Karpas-422 (cell line): ENCODE measurements around the gene CHMP2A. TPM values are rescaled to one million over a fixed set of nuclear protein-coding genes. Genes with fewer than 3 reads are reported as not detected.

Experiments
- DNase-seq: peaks from one replicate; pipeline ENCODE4 v3.0.0-alpha.2; 2015
- H2AFZ ChIP-seq: fragments of 200-600 bp; sonication (generic); 2 replicates; pipeline ENCODE4 v1.6.1; 2014; ENCODE audit warnings: antibody characterized with exemption, low read length, mixed read lengths
- H3K27ac ChIP-seq: fragments of 200-600 bp; sonication (generic); 2 replicates; pipeline ENCODE4 v1.5.1; 2014; ENCODE audit warnings: mild to moderate bottlenecking, low read length, moderate library complexity
- H3K27me3 ChIP-seq: fragments of 200-600 bp; sonication (generic); 2 replicates; pipeline ENCODE4 v1.6.1; 2014; ENCODE audit warnings: low read length, mixed read lengths
- H3K36me3 ChIP-seq: fragments of 200-600 bp; sonication (generic); 2 replicates; pipeline ENCODE4 v1.6.1; 2014; ENCODE audit warnings: low read length, mixed read lengths; ENCODE audit not compliant: insufficient read depth
- H3K4me1 ChIP-seq: fragments of 200-600 bp; sonication (generic); 2 replicates; pipeline ENCODE4 v1.6.1; 2014; ENCODE audit warnings: mild to moderate bottlenecking, low read length, mixed read lengths
- H3K4me2 ChIP-seq: fragments of 200-600 bp; sonication (generic); 2 replicates; pipeline ENCODE4 v1.6.1; 2014; ENCODE audit warnings: low read length, low read depth, mild to moderate bottlenecking; ENCODE audit not compliant: poor library complexity, severe bottlenecking
- H3K4me3 ChIP-seq: fragments of 200-600 bp; sonication (generic); 2 replicates; pipeline ENCODE4 v1.5.1; 2014; ENCODE audit warnings: mild to moderate bottlenecking, antibody characterized with exemption, low read length, mixed read lengths
- H3K79me2 ChIP-seq: fragments of 200-600 bp; sonication (generic); 2 replicates; pipeline ENCODE4 v1.6.1; 2014; ENCODE audit warnings: mild to moderate bottlenecking, low read length, mixed read lengths
- H3K9ac ChIP-seq: fragments of 200-600 bp; sonication (generic); 2 replicates; pipeline ENCODE4 v1.6.0; 2014; ENCODE audit warnings: low read length
- H3K9me2 ChIP-seq: fragments of 200-600 bp; sonication (generic), shearing (Covaris generic); replicated peaks from 2 replicates; pipeline ENCODE4 v1.6.0; 2014; ENCODE audit warnings: mild to moderate bottlenecking, low read length, moderate library complexity; ENCODE audit not compliant: insufficient read depth
- H3K9me3 ChIP-seq: fragments of 300-700, 200-600 bp; sonication (generic); 2 replicates; pipeline ENCODE4 v1.6.1; 2014; ENCODE audit warnings: low read length, mixed read lengths
- H4K20me1 ChIP-seq: fragments of 200-600 bp; sonication (generic); 2 replicates; pipeline ENCODE4 v1.6.1; 2014; ENCODE audit warnings: mild to moderate bottlenecking, antibody characterized with exemption, low read length, low read depth; ENCODE audit not compliant: insufficient read depth
- total RNA-seq: library from RNA; depleted of rRNA; stranded (reverse); fragments of >200 nt; shearing (Covaris generic); gene quantifications from 2 replicates; pipeline ENCODE4 v1.2.3, GENCODE V29; 2014; ENCODE audit warnings: low replicate concordance

CHMP2A gene
- total RNA-seq, 1 experiment from 2014 or later = 54.2 TPM

DNA sequence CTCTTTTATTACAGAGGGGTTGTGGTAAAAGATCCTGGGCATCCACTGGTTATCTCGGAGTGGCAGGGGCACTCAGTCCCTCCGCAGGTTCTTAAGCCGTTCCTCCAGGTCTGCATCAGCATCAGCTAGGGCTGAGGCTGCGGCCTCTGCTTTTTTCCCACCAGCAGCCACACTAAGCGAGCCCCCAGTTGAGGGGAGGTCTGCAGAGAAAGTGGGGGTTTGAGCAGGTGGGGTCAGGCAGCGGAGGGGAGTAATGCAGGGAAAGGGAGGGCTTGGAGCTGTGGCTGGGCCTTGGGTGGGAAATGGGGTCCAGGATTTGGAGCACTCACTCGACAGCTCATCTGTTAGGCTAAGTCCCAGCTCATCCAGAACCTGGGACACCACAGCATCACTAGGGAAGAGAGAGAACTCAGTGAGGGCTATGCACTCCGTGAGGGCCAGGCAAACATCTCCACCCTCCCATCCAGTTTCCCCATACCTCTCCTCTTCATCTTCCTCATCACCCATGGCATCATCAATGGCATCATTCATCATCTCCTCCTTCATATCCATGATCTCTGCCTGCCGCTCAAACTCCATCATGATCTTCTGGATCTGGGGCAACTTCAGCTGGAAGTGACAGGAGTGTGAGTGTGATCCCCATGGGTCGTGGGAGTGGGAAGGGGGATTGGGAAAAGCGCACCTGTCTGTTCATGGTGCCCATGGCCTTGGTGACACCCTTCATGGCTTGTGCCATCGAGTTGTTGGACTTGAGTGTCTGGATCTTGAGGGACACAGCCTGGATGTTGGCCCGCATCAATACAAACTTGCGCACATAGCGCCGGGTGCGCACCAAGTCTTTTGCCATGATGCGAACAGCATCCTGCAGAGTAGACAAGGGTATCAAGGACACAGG is 3.1 kb downstream of the CHMP2A start:
- Histone ChIP-seq H3K36me3 (peaks cover 11% of the 10 kb centered on the region), H2AFZ (no peak overlapping the region), H3K79me2 (peaks cover 12% of the 10 kb centered on the region), H3K4me1 (peaks cover 31% of the 10 kb centered on the region), H4K20me1 (peaks cover 8% of the 10 kb centered on the region; the same call in 1 of the 2 replicates), H3K27ac (no peak overlapping the region), H3K9me3 (no peaks in the 10 kb centered on the region), H3K9ac (no peak overlapping the region), H3K27me3 (no peaks in the 10 kb centered on the region), H3K4me3 (no peak overlapping the region), H3K4me2 (peak overlapping the region; percentile 78), H3K9me2 (no peaks in the 10 kb centered on the region)
- no peak for DNase-seq

GRCh38 chr19:58551123-58551497 is 3.8 kb downstream of the CHMP2A start:
- no peaks in the 10 kb centered on the region for H3K9me3 ChIP-seq
- no peak for DNase-seq

DNA sequence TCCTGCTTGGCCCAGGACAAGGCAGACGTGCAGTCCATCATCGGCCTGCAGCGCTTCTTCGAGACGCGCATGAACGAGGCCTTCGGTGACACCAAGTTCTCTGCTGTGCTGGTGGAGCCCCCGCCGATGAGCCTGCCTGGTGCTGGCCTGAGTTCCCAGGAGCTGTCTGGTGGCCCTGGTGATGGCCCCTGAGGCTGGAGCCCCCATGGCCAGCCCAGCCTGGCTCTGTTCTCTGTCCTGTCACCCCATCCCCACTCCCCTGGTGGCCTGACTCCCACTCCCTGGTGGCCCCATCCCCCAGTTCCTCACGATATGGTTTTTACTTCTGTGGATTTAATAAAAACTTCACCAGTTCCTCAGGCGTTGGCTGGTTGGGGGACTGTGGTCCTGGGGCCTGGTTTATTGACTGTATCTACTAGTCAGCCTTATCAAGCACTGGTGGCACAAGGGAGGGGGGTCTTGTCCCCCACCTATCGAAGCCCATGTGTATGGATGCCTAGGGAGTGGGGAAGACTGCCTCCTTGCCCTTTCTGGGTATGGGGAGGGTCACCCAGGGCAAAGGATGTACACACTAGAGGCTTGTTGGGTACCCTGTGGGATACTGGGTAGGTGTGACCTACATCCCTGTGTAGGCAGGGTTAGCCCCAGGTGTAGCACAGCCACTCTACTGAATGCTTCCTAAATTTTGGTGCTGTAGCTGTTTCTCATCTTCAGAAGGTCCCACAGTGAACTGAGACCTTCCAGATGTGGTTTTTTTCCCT is 4.4 kb downstream of the CHMP2A start:
- DNase-seq = no peak
- H3K79me2 ChIP-seq = peaks cover 18% of the 10 kb centered on the region
- H3K4me3 ChIP-seq = no peak overlapping the region
- H3K27ac ChIP-seq = no peak overlapping the region
- H3K9me3 ChIP-seq = no peaks in the 10 kb centered on the region
- peaks cover 33% of the 10 kb centered on the region for H3K4me1 ChIP-seq
- no peak overlapping the region for H3K4me2 ChIP-seq
- no peak overlapping the region for H2AFZ ChIP-seq
- H4K20me1 ChIP-seq = peaks cover 20% of the 10 kb centered on the region
- no peaks in the 10 kb centered on the region for H3K9me2 ChIP-seq
- H3K27me3 ChIP-seq = no peaks in the 10 kb centered on the region
- no peak overlapping the region for H3K9ac ChIP-seq
- peaks cover 23% of the 10 kb centered on the region for H3K36me3 ChIP-seq

More at GRCh38 chr19:58551123-58551497, 3.8 kb downstream of the CHMP2A start:
- Histone ChIP-seq H3K27ac (no peak overlapping the region), H3K36me3 (peaks cover 17% of the 10 kb centered on the region), H3K9ac (no peak overlapping the region), H3K27me3 (no peaks in the 10 kb centered on the region), H3K79me2 (peaks cover 13% of the 10 kb centered on the region), H3K4me1 (peaks cover 31% of the 10 kb centered on the region), H3K9me2 (no peaks in the 10 kb centered on the region), H4K20me1 (peaks cover 15% of the 10 kb centered on the region), H3K4me2 (no peak overlapping the region), H3K4me3 (no peak overlapping the region), H2AFZ (no peak overlapping the region)

DNA sequence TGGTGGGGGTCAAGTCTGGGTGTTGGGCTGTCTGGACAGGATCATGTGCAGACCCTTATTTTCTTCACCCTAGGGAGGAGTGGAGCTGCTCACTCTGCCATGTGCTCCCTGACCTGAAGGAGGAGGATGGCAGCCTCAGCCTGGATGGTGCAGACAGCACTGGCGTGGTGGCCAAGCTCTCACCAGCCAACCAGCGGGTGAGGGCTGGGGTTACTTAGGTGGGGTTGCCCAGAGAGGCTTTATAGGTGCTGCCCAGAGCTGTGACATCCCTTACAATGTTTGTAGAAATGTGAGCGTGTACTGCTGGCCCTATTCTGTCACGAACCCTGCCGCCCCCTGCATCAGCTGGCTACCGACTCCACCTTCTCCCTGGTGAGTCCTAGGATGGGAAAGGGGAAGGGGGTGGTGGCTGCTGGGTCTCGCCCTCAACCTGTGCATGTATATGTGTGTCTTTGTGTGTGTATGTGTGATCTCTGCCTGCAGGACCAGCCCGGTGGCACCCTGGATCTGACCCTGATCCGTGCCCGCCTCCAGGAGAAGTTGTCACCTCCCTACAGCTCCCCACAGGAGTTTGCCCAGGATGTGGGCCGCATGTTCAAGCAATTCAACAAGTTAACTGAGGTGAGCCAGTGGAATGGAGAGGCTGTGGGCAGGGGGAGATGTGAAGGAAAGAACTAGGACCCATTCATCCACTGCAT is 5.1 kb downstream of the CHMP2A start:
- H3K4me3 ChIP-seq = no peak overlapping the region
- H3K27ac ChIP-seq = no peak overlapping the region
- H4K20me1 ChIP-seq = peaks cover 27% of the 10 kb centered on the region
- H3K27me3 ChIP-seq = no peaks in the 10 kb centered on the region
- DNase-seq = no peak
- H3K79me2 ChIP-seq = peaks cover 26% of the 10 kb centered on the region
- no peaks in the 10 kb centered on the region for H3K9me3 ChIP-seq
- peaks cover 23% of the 10 kb centered on the region for H3K36me3 ChIP-seq
- no peak overlapping the region for H3K9ac ChIP-seq
- no peaks in the 10 kb centered on the region for H3K9me2 ChIP-seq
- no peak overlapping the region for H3K4me2 ChIP-seq
- H2AFZ ChIP-seq = no peak overlapping the region
- peaks cover 30% of the 10 kb centered on the region for H3K4me1 ChIP-seq

DNA sequence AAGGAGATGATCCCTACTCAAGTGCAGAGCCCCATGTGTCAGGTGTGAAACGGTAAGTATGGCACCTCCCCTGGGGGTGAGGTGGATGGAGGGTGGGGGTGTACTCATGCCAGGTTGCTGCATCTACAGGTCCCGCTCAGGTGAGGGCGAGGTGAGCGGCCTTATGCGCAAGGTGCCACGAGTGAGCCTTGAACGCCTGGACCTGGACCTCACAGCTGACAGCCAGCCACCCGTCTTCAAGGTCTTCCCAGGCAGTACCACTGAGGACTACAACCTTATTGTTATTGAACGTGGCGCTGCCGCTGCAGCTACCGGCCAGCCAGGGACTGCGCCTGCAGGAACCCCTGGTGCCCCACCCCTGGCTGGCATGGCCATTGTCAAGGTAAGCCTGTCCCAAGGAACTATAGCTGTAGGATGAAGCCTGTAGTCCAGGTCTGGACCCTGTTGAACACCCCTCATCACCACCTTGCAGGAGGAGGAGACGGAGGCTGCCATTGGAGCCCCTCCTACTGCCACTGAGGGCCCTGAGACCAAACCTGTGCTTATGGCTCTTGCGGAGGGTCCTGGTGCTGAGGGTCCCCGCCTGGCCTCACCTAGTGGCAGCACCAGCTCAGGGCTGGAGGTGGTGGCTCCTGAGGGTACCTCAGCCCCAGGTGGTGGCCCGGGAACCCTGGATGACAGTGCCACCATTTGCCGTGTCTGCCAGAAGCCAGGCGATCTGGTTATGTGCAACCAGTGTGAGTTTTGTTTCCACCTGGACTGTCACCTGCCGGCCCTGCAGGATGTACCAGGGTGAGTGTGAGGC is 5.8 kb downstream of the CHMP2A start:
- H3K27me3 ChIP-seq = no peaks in the 10 kb centered on the region
- H4K20me1 ChIP-seq = peaks cover 27% of the 10 kb centered on the region
- no peaks in the 10 kb centered on the region for H3K9me3 ChIP-seq
- H3K4me1 ChIP-seq = peaks cover 28% of the 10 kb centered on the region
- no peak overlapping the region for H2AFZ ChIP-seq
- no peak overlapping the region for H3K27ac ChIP-seq
- H3K9me2 ChIP-seq = no peaks in the 10 kb centered on the region
- H3K79me2 ChIP-seq = peaks cover 27% of the 10 kb centered on the region
- DNase-seq = no peak
- no peak overlapping the region for H3K4me3 ChIP-seq
- H3K36me3 ChIP-seq = peaks cover 23% of the 10 kb centered on the region
- H3K9ac ChIP-seq = no peak overlapping the region
- H3K4me2 ChIP-seq = no peak overlapping the region

DNA sequence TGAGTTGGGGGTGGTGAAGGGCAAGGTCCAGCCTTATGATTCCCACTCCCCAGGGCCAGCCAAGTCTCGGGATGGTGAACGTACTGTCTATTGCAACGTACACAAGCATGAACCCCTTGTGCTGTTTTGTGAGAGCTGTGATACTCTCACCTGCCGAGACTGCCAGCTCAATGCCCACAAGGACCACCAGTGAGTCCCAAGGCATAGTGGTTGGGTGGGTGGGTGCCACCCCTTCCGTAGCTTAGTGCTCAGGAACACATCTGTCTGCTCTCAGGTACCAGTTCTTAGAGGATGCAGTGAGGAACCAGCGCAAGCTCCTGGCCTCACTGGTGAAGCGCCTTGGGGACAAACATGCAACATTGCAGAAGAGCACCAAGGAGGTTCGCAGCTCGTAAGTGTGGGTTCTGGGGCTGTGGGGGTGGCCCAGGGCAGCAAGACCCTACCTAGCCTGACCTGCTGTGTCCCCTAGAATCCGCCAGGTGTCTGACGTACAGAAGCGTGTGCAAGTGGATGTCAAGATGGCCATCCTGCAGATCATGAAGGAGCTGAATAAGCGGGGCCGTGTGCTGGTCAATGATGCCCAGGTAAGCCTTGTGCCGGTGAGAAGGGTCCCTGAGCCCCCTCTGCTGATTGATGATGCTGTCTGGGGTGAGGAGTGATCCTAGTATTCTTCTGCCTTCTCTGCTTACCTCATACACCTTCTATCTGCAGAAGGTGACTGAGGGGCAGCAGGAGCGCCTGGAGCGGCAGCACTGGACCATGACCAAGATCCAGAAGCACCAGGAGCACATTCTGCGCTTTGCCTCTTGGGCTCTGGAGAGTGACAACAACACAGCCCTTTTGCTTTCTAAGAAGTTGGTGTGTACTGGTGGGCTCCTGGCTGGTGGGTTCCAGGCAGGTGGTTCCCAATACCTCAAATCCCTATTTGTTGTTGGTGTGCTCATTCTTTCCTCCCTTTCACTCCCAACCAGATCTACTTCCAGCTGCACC is 7.3 kb downstream of the CHMP2A start:
- peaks cover 27% of the 10 kb centered on the region for H3K79me2 ChIP-seq
- H3K4me2 ChIP-seq = no peak overlapping the region
- H4K20me1 ChIP-seq = peaks cover 27% of the 10 kb centered on the region
- no peaks in the 10 kb centered on the region for H3K9me3 ChIP-seq
- H3K4me3 ChIP-seq = no peak overlapping the region
- peaks cover 23% of the 10 kb centered on the region for H3K36me3 ChIP-seq
- no peaks in the 10 kb centered on the region for H3K27me3 ChIP-seq
- H3K27ac ChIP-seq = no peak overlapping the region
- H3K9ac ChIP-seq = no peak overlapping the region
- no peak overlapping the region for H2AFZ ChIP-seq
- DNase-seq = no peak
- H3K4me1 ChIP-seq = peaks cover 23% of the 10 kb centered on the region
- no peaks in the 10 kb centered on the region for H3K9me2 ChIP-seq

- H3K9me2 ChIP-seq = no peaks in the 10 kb centered on the region
- peak overlapping the region; percentile 68; the same call in 1 of the 2 replicates for H3K27ac ChIP-seq
- H3K27me3 ChIP-seq = no peaks in the 10 kb centered on the region
- H3K4me2 ChIP-seq = peak overlapping the region; percentile 88
- no peak for DNase-seq
- peaks cover 27% of the 10 kb centered on the region for H4K20me1 ChIP-seq
- peaks cover 21% of the 10 kb centered on the region for H3K36me3 ChIP-seq
- no peaks in the 10 kb centered on the region for H3K9me3 ChIP-seq
- H3K4me1 ChIP-seq = peaks cover 17% of the 10 kb centered on the region
- H3K4me3 ChIP-seq = peak overlapping the region; percentile 88
- no peak overlapping the region for H2AFZ ChIP-seq
- peaks cover 27% of the 10 kb centered on the region for H3K79me2 ChIP-seq
- peak overlapping the region; percentile 94 for H3K9ac ChIP-seq
These were observed 8.8 kb downstream of the CHMP2A start for GRCh38 chr19:58546019-58546530.
